Fibroblast of the aortic adventitia (primary cell): ENCODE results near the gene GARIN6. TPM values are rescaled to one million over a fixed set of nuclear protein-coding genes. Genes with fewer than 3 reads are reported as not detected.
"Not testable (repeated sequence)": the region's sequence is repeated elsewhere in the genome, so short reads cannot be mapped to it uniquely, and the experiment has no call there.

Experiments
- DNase-seq: peaks from one replicate; pipeline ENCODE4 v3.0.0-alpha.2; 2010; ENCODE audit warnings: low read depth
- H3K4me3 ChIP-seq: 2 replicates; pipeline ENCODE4 v1.5.1; 2011; ENCODE audit warnings: low read depth, mild to moderate bottlenecking, control low read depth, low read length, moderate library complexity
- CTCF ChIP-seq: IDR thresholded peaks from 2 replicates; pipeline ENCODE4 v1.5.1; 2011; ENCODE audit warnings: mild to moderate bottlenecking, low read length, control low read depth, inconsistent platforms; ENCODE audit not compliant: insufficient read depth
- total RNA-seq: library from RNA; depleted of rRNA; stranded (reverse); fragments of >200 nt; gene quantifications from 2 replicates; pipeline ENCODE4 v1.2.3, GENCODE V29; 2012; ENCODE audit warnings: low replicate concordance

Gene GARIN6
- total RNA-seq, 1 donor: not detected

GRCh38 chr12:99619389-99620158 lies 28.0 kb upstream of the GARIN6 start:
- peak; percentile 21 for TF ChIP-seq CTCF
- H3K4me3 ChIP-seq: no peak overlapping the region
- DNase-seq: no peak

GRCh38 chr12:99620159-99620479 lies 27.4 kb upstream of the GARIN6 start:
- no peak for TF ChIP-seq CTCF
- DNase-seq: no peak
- no peak overlapping the region for H3K4me3 ChIP-seq

- not testable (repeated sequence) for DNase-seq
Measured at GRCh38 chr12:99624591-99624990, 23.0 kb upstream of the GARIN6 start.

GRCh38 chr12:99627459-99627858 lies 20.1 kb upstream of the GARIN6 start:
- TF ChIP-seq CTCF: no peak
- no peak for DNase-seq
- H3K4me3 ChIP-seq: no peak overlapping the region

More at GRCh38 chr12:99624591-99624990, 23.0 kb upstream of the GARIN6 start:
- not testable (repeated sequence) for H3K4me3 ChIP-seq

GRCh38 chr12:99644629-99645028 lies 2.9 kb upstream of the GARIN6 start:
- TF ChIP-seq CTCF: no peak
- DNase-seq: no peak
- no peak overlapping the region for H3K4me3 ChIP-seq

GRCh38 chr12:99648183-99648582 lies 630 bp downstream of the GARIN6 start:
- no peak for DNase-seq
- H3K4me3 ChIP-seq: no peak overlapping the region
- TF ChIP-seq CTCF: no peak

GRCh38 chr12:99649551-99649950 lies 2.0 kb downstream of the GARIN6 start:
- H3K4me3 ChIP-seq: no peak overlapping the region
- DNase-seq: no peak
- TF ChIP-seq CTCF: no peak
